GM21619 (cell line): ENCODE results near the gene CWC27.

Experiments
- ATAC-seq: cut with Tn5 transposase; IDR thresholded peaks from one replicate; pipeline ENCODE4 v1.9.1; 2021; ENCODE audit not compliant: unreplicated experiment

The CWC27 gene

DNA sequence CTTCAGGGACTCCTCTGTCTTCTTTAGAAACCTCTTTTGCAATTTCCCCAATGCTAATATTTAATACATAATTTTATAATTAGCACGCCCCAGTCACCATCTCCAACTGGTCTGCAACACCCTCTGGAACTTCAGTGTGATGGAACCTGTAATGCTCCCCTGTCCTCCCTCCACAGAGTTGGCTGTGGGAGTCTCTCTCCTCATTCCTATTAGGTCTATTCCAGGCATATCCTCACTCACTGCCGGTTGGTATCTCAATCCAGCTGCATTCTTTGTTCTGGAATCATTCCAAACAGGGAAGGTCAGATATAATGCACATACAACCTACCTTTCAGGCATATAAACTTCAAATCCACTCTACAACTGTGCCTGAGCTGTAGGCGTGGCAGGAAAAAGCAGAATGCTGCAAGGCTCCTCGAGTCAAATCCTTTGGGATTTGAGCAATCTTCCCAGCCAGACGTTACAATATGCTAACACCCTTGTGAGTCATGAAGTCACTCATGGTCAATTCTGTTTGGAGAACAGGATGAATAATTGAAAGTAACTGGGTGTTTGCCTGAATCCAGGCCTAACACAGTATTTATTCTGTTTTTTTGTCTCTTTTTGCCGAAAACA, 293.8 kb downstream of the CWC27 start:
- no peak for ATAC-seq

DNA sequence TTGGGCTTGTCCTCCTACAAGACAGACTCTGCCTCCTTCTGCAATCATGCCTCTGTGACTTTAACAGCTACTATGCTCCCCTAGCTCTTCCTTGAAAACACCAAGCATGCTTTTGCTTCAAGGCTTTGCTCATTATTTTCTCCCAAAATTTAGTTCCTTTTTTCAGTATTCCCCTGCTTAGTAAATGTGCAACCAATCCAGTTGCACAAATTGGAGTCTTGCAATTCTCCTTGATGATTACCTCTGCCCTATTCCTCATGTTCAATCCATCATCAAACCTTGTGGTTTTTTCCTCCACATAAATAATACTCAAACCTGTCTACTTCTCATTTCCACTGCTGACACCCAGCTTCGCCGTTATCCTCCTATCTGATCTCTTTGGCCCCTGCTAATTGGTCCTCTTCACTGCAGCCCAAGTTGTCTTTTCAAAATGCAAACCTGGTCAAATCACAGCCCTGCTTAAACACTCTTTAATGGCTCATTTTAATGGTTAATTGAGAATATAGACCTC, 296.3 kb downstream of the CWC27 start:
- ATAC-seq: no peak

DNA sequence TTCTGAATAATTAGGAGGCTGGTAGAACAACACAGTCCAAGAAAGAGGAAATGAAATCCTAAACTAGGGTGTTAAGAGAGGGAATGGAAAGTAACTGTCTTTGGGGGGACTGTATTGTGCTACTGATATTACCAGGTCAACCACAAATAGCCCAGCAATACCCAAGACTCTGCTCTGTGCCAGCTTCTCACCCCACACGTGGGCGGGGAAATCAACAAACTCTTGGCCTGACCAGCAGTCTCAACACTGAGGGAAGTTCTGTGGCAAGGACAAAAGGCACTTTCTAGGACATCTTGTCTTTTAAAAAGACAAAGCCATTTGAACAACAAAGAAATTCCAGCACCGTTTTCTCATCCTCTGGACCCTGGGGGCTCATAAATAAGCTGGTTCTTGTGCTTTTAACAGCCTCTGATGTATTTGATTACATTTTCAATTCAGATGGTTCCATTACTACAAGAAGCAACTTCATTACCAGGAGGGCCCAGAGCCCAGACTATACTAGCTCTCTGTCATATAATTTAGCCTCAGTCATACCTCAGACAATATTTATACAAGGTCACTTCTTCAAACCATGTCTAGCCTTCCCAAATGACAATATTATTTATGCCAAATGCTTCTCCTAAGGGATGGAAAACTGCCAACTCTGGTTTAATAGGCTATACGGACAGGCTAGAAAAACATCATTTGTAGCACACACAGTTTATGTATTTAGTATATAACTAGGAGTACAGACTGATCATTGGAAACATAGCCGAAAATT, 297.8 kb downstream of the CWC27 start:
- peak; percentile 58 for ATAC-seq

DNA sequence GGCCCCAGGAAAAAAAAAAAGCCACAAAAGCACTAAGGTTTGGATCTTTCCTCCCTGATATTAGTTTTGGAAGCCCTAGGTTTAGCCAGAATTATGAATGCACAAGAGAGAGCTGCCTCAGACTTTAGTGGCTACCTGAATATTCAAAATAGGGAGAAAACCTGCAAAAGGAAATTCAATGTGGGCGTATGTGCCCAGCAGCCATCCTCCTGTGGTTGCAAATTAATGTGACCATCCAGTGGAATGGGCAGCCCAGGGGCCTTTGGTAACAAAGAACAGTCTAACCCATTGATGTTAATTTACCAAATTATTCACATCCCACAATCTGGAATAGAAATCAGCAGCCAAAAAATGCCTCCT, 298.4 kb downstream of the CWC27 start:
- ATAC-seq: no peak
